Ureter (tissue), 1 donor: ENCODE results near the gene JADE2. TPM values are rescaled to one million over a fixed set of nuclear protein-coding genes. Genes with fewer than 3 reads are reported as not detected.
"Not testable (repeated sequence)": the region's sequence is repeated elsewhere in the genome, so short reads cannot be mapped to it uniquely, and the experiment has no call there.

Experiments
- DNase-seq: peaks from one replicate; pipeline ENCODE4 v3.0.0-alpha.2; 2020; ENCODE audit warnings: low spot score
- total RNA-seq: library from RNA; stranded (reverse); gene quantifications from one replicate; pipeline ENCODE4 v1.2.4, GENCODE V29; 2023
- donor health status: DM: yes; HTN: yes; CAD: no.

Gene JADE2
- total RNA-seq, 1 donor from 2014 or later: 68.7 TPM

GRCh38 chr5:134586866-134587524 is 61.5 kb downstream of the JADE2 start:
- peak; percentile 84 for DNase-seq

GRCh38 chr5:134590992-134591659 is 65.7 kb downstream of the JADE2 start:
- DNase-seq: peak; percentile 54

GRCh38 chr5:134592141-134592746 is 66.8 kb downstream of the JADE2 start:
- DNase-seq: no peak

- DNase-seq: no peak
Observed at GRCh38 chr5:134594336-134594735, 68.9 kb downstream of the JADE2 start.

GRCh38 chr5:134594797-134595457 is 69.5 kb downstream of the JADE2 start:
- DNase-seq: no peak

- no peak for DNase-seq
Observed at GRCh38 chr5:134595458-134595838, 70.0 kb downstream of the JADE2 start.

- DNase-seq: not testable (repeated sequence)
Observed at GRCh38 chr5:134599820-134600219, 74.3 kb downstream of the JADE2 start.

GRCh38 chr5:134600600-134600999 is 75.1 kb downstream of the JADE2 start:
- DNase-seq: no peak

GRCh38 chr5:134603059-134603458 is 77.6 kb downstream of the JADE2 start:
- DNase-seq: no peak

GRCh38 chr5:134604908-134605307 is 79.4 kb downstream of the JADE2 start:
- no peak for DNase-seq

GRCh38 chr5:134606726-134607125 is 81.3 kb downstream of the JADE2 start:
- DNase-seq: no peak

GRCh38 chr5:134608555-134608954 is 83.1 kb downstream of the JADE2 start:
- DNase-seq: no peak

- DNase-seq: no peak
Observed at GRCh38 chr5:134609232-134609851, 83.9 kb downstream of the JADE2 start.

GRCh38 chr5:134610725-134611124 is 85.3 kb downstream of the JADE2 start:
- no peak for DNase-seq

- no peak for DNase-seq
Observed at GRCh38 chr5:134611515-134611914, 86.0 kb downstream of the JADE2 start.

- DNase-seq: no peak
Observed at GRCh38 chr5:134614450-134615085, 89.1 kb downstream of the JADE2 start.

GRCh38 chr5:134620634-134621033 is 95.2 kb downstream of the JADE2 start:
- no peak for DNase-seq

GRCh38 chr5:134625559-134625958 is 100.1 kb downstream of the JADE2 start:
- no peak for DNase-seq

- no peak for DNase-seq
Observed at GRCh38 chr5:134626369-134627014, 101.0 kb downstream of the JADE2 start.
